ENCODE data around the gene LRRC36.

Gene LRRC36

GRCh38 chr16:67423015-67423414 lies 96.4 kb downstream of the LRRC36 start:
- DNase-seq (ENCODE audit: low read depth in 2 of 2, low spot score in 1 of 2): no peak

GRCh38 chr16:67423611-67424260 lies 97.1 kb downstream of the LRRC36 start:
- no peak for DNase-seq (ENCODE audit: low read depth in 2 of 2, low spot score in 1 of 2)

GRCh38 chr16:67424261-67424615 lies 97.6 kb downstream of the LRRC36 start:
- DNase-seq (ENCODE audit: low read depth in 2 of 2, low spot score in 1 of 2): no peak

- no peak for DNase-seq (ENCODE audit: low read depth in 2 of 2, low spot score in 1 of 2)
Observed at GRCh38 chr16:67425061-67425460, 98.4 kb downstream of the LRRC36 start.

- DNase-seq (ENCODE audit: low read depth in 2 of 2, low spot score in 1 of 2): no peak
Observed at GRCh38 chr16:67425580-67425979, 99.0 kb downstream of the LRRC36 start.

GRCh38 chr16:67426022-67426421 lies 99.4 kb downstream of the LRRC36 start:
- no peak for DNase-seq (ENCODE audit: low read depth in 2 of 2, low spot score in 1 of 2)

- no peak for DNase-seq (ENCODE audit: low read depth in 2 of 2, low spot score in 1 of 2)
Observed at GRCh38 chr16:67426950-67427349, 100.3 kb downstream of the LRRC36 start.

- peak in 1 of 2 donors; percentile 8 for DNase-seq (ENCODE audit: low read depth in 2 of 2, low spot score in 1 of 2)
Observed at GRCh38 chr16:67428146-67428731, 101.6 kb downstream of the LRRC36 start.

GRCh38 chr16:67429053-67429798 lies 102.6 kb downstream of the LRRC36 start:
- DNase-seq (ENCODE audit: low read depth in 2 of 2, low spot score in 1 of 2): no peak

GRCh38 chr16:67429799-67430503 lies 103.3 kb downstream of the LRRC36 start:
- no peak for DNase-seq (ENCODE audit: low read depth in 2 of 2, low spot score in 1 of 2)

- DNase-seq (ENCODE audit: low read depth in 2 of 2, low spot score in 1 of 2): peak in 1 of 2 donors; percentile 6
Observed at GRCh38 chr16:67430504-67430976, 103.9 kb downstream of the LRRC36 start.

- DNase-seq (ENCODE audit: low read depth in 2 of 2, low spot score in 1 of 2): no peak
Observed at GRCh38 chr16:67430977-67431774, 104.6 kb downstream of the LRRC36 start, which contains the start of gene HSD11B2. Gene HSD11B2 (plus strand): TSS chr16:67431121. CDS start chr16:67431249, 128 bp downstream.

GRCh38 chr16:67431775-67432505 lies 105.3 kb downstream of the LRRC36 start:
- no peak for DNase-seq (ENCODE audit: low read depth in 2 of 2, low spot score in 1 of 2)

- DNase-seq (ENCODE audit: low read depth in 2 of 2, low spot score in 1 of 2): no peak
Observed at GRCh38 chr16:67432506-67432890, 105.9 kb downstream of the LRRC36 start.

- no peak for DNase-seq (ENCODE audit: low read depth in 2 of 2, low spot score in 1 of 2)
Observed at GRCh38 chr16:67433131-67433719, 106.6 kb downstream of the LRRC36 start.

Data from stimulated activated CD8-positive, alpha-beta memory T cell treated with anti-CD3 and anti-CD28 coated beads, Interleukin-4, amount 100 ng/mL, for 4 hours (primary cell).